SU-DHL-6 (cell line): ENCODE results near the gene F13B.
"Not testable (repeated sequence)": the region's sequence is repeated elsewhere in the genome, so short reads cannot be mapped to it uniquely, and the experiment has no call there.

ENCODE experiments used
- H2AFZ ChIP-seq: fragments of 200-600 bp; sonication (generic); 2 replicates; pipeline ENCODE4 v1.6.1; 2014; ENCODE audit warnings: low read depth, mild to moderate bottlenecking, moderate library complexity, mixed read lengths, antibody characterized with exemption, low read length; ENCODE audit not compliant: severe bottlenecking
- H3F3A ChIP-seq: fragments of 200-600 bp; shearing (Covaris generic); 2 replicates; pipeline ENCODE4 v1.6.0; 2016; ENCODE audit warnings: antibody characterized with exemption, mild to moderate bottlenecking; ENCODE audit not compliant: insufficient read depth
- H3K27ac ChIP-seq: fragments of 200-600 bp; sonication (generic); 2 replicates; pipeline ENCODE4 v1.5.1; 2016; ENCODE audit warnings: low read depth, mild to moderate bottlenecking, low read length, moderate library complexity, mixed read lengths
- H3K27me3 ChIP-seq: fragments of 200-600 bp; sonication (generic), shearing (Covaris generic); 2 replicates; pipeline ENCODE4 v1.6.0; 2014; ENCODE audit warnings: mild to moderate bottlenecking, low read length
- H3K36me3 ChIP-seq: fragments of 200-600 bp; sonication (generic); 2 replicates; pipeline ENCODE4 v1.6.1; 2014; ENCODE audit warnings: mild to moderate bottlenecking, low read length, mixed read lengths
- H3K4me2 ChIP-seq: fragments of 300-600, 200-600 bp; shearing (Covaris generic), sonication (generic); 2 replicates; pipeline ENCODE4 v1.6.0; 2014; ENCODE audit warnings: low read length, low read depth, mild to moderate bottlenecking; ENCODE audit not compliant: poor library complexity, severe bottlenecking
- H3K4me3 ChIP-seq: fragments of 200-600 bp; sonication (generic); 2 replicates; pipeline ENCODE4 v1.5.1; 2014; ENCODE audit warnings: antibody characterized with exemption, low read length, mild to moderate bottlenecking, mixed read lengths; ENCODE audit not compliant: insufficient read depth, poor library complexity, severe bottlenecking
- H3K79me2 ChIP-seq: fragments of 200-600 bp; sonication (generic); 2 replicates; pipeline ENCODE4 v1.6.1; 2014; ENCODE audit warnings: mild to moderate bottlenecking, low read length, moderate library complexity; ENCODE audit not compliant: insufficient read depth
- H3K9ac ChIP-seq: fragments of 200-600 bp; sonication (generic); 2 replicates; pipeline ENCODE4 v1.7.0; 2014; ENCODE audit warnings: mild to moderate bottlenecking, low read length
- H3K9me2 ChIP-seq: fragments of 200-600 bp; sonication (generic); replicated peaks from 2 replicates; pipeline ENCODE4 v1.6.1; 2014; ENCODE audit warnings: low read length; ENCODE audit not compliant: insufficient read depth
- H3K9me3 ChIP-seq: fragments of 200-600 bp; sonication (generic); 2 replicates; pipeline ENCODE4 v1.6.1; 2014; ENCODE audit warnings: low read length, mixed read lengths; ENCODE audit not compliant: insufficient read depth
- H4K20me1 ChIP-seq: fragments of 200-600 bp; sonication (generic); 2 replicates; pipeline ENCODE4 v1.6.1; 2014; ENCODE audit warnings: low read depth, mild to moderate bottlenecking, antibody characterized with exemption, low read length, moderate library complexity, mixed read lengths
- EZH2phosphoT487 ChIP-seq: fragments of 200-600 bp; sonication (generic), shearing (Covaris generic); conservative IDR thresholded peaks from 2 replicates; pipeline ENCODE4 v1.6.1; 2018; ENCODE audit warnings: mild to moderate bottlenecking, antibody characterized with exemption, low read length, moderate library complexity, mixed read lengths
- TF ChIP-seq, protein P1 (sequence below): fragments of 200-600 bp; sonication (generic); IDR thresholded peaks from one replicate; pipeline ENCODE4 v1.5.1; 2017; ENCODE audit warnings: antibody characterized with exemption, mild to moderate bottlenecking, low read length, moderate library complexity; ENCODE audit not compliant: insufficient read depth, poor library complexity, severe bottlenecking

The F13B gene

GRCh38 chr1:197099444-197099843 is 32.4 kb upstream of the F13B start:
- H3K9me2 ChIP-seq: no peaks in the 10 kb centered on the region
- H2AFZ ChIP-seq: no peak overlapping the region
- H3F3A ChIP-seq: peaks cover 3% of the 10 kb centered on the region; the same call in 1 of the 2 replicates
- H3K9ac ChIP-seq: no peak overlapping the region
- no peaks in the 10 kb centered on the region for H3K79me2 ChIP-seq
- H3K9me3 ChIP-seq: no peaks in the 10 kb centered on the region
- no peak overlapping the region for H3K4me3 ChIP-seq
- H3K27me3 ChIP-seq: no peaks in the 10 kb centered on the region
- no peaks in the 10 kb centered on the region for H4K20me1 ChIP-seq
- no peak overlapping the region for H3K4me2 ChIP-seq
- H3K36me3 ChIP-seq: peaks cover 42% of the 10 kb centered on the region
- no peak overlapping the region for H3K27ac ChIP-seq
- TF ChIP-seq EZH2phosphoT487: no peak
- TF ChIP-seq, protein P1, sequence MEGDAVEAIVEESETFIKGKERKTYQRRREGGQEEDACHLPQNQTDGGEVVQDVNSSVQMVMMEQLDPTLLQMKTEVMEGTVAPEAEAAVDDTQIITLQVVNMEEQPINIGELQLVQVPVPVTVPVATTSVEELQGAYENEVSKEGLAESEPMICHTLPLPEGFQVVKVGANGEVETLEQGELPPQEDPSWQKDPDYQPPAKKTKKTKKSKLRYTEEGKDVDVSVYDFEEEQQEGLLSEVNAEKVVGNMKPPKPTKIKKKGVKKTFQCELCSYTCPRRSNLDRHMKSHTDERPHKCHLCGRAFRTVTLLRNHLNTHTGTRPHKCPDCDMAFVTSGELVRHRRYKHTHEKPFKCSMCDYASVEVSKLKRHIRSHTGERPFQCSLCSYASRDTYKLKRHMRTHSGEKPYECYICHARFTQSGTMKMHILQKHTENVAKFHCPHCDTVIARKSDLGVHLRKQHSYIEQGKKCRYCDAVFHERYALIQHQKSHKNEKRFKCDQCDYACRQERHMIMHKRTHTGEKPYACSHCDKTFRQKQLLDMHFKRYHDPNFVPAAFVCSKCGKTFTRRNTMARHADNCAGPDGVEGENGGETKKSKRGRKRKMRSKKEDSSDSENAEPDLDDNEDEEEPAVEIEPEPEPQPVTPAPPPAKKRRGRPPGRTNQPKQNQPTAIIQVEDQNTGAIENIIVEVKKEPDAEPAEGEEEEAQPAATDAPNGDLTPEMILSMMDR: no peak

GRCh38 chr1:197096971-197097370 is 29.9 kb upstream of the F13B start:
- H3K9ac ChIP-seq, H3K9me2 ChIP-seq: not testable (repeated sequence)

GRCh38 chr1:197096137-197096536 is 29.1 kb upstream of the F13B start:
- peaks cover 56% of the 10 kb centered on the region for H3K36me3 ChIP-seq
- H2AFZ ChIP-seq: no peak overlapping the region
- TF ChIP-seq EZH2phosphoT487: no peak
- TF ChIP-seq, protein P1: no peak

More at GRCh38 chr1:197096971-197097370, 29.9 kb upstream of the F13B start:
- not testable (repeated sequence) for H4K20me1 ChIP-seq, H3F3A ChIP-seq, H3K4me3 ChIP-seq, H3K9me3 ChIP-seq, H3K4me2 ChIP-seq, H3K79me2 ChIP-seq, H2AFZ ChIP-seq, H3K27ac ChIP-seq, H3K27me3 ChIP-seq
- peaks cover 48% of the 10 kb centered on the region for H3K36me3 ChIP-seq

DNA sequence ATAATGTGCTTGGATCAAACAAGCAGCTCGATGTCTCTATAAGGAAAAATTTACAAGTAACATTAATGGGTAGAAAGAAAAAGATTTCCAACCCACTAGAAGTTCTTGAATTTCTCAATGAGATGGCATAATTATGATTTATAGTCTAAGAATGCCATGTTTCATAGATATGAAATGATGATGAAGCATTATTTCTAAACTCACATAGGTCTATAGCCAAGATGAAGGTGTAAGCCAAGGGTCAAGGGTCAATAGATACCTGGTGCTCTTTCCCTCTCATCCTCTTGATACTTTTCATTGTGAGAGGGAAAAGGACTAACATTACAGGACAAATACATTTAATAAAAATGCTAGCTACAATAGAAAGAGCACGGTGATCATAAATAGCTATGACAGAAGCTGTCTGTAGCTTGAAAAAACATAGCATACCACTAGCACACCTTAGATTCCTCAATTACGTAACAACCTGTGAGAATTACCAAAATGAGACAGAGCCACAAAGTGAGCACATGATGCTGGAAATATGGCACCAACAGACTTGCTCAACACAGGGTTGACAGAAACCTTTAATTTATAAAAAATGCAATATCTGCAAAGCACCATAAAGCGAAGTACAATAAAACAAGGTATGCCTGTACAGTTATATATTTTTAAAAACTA is 26.3 kb upstream of the F13B start:
- 0 out of 2 replicates have a peak, but pooled peaks cover 9% of the 10 kb centered on the region for H3F3A ChIP-seq
- H3K79me2 ChIP-seq: no peaks in the 10 kb centered on the region
- no peaks in the 10 kb centered on the region for H3K27me3 ChIP-seq
- no peak overlapping the region for H3K9ac ChIP-seq
- no peak overlapping the region for H3K4me3 ChIP-seq
- H3K4me2 ChIP-seq: no peak overlapping the region
- no peak for TF ChIP-seq EZH2phosphoT487
- TF ChIP-seq, protein P1: no peak
- no peaks in the 10 kb centered on the region for H3K9me2 ChIP-seq
- H3K36me3 ChIP-seq: peaks cover 76% of the 10 kb centered on the region
- no peaks in the 10 kb centered on the region for H4K20me1 ChIP-seq
- no peak overlapping the region for H2AFZ ChIP-seq
- no peak overlapping the region for H3K27ac ChIP-seq
- no peaks in the 10 kb centered on the region for H3K9me3 ChIP-seq

More at GRCh38 chr1:197096137-197096536, 29.1 kb upstream of the F13B start:
- Histone ChIP-seq H3K9me2 (no peaks in the 10 kb centered on the region), H3K27me3 (no peaks in the 10 kb centered on the region), H3K79me2 (no peaks in the 10 kb centered on the region), H3K27ac (no peak overlapping the region), H3K9me3 (no peaks in the 10 kb centered on the region), H3K9ac (no peak overlapping the region), H3K4me2 (no peak overlapping the region), H3F3A (peaks cover 9% of the 10 kb centered on the region; the same call in 1 of the 2 replicates), H4K20me1 (no peaks in the 10 kb centered on the region), H3K4me3 (no peak overlapping the region)
